MM.1S (cell line): ENCODE data around the gene TNNC2.

Experiments
- DNase-seq: peaks from one replicate; pipeline ENCODE4 v3.0.0-alpha.2; 2015
- H2AFZ ChIP-seq: fragments of 300-600 bp; sonication (generic); 2 replicates; pipeline ENCODE4 v1.6.0; 2016; ENCODE audit warnings: antibody characterized with exemption, low read length
- H3F3A ChIP-seq: fragments of 300-600 bp; sonication (generic); 2 replicates; pipeline ENCODE4 v1.6.1; 2016; ENCODE audit warnings: mild to moderate bottlenecking, antibody characterized with exemption, low read length, moderate library complexity, mixed read lengths; ENCODE audit not compliant: insufficient read depth
- H3K27ac ChIP-seq: fragments of 300-600 bp; sonication (generic); 2 replicates; pipeline ENCODE4 v1.5.1; 2016; ENCODE audit warnings: mild to moderate bottlenecking, low read length
- H3K27me3 ChIP-seq: fragments of 300-600 bp; sonication (generic); replicated peaks from 2 replicates; pipeline ENCODE4 v1.6.0; 2016; ENCODE audit warnings: low read length; ENCODE audit not compliant: insufficient read depth
- H3K36me3 ChIP-seq: fragments of 300-600 bp; sonication (generic); replicated peaks from 2 replicates; pipeline ENCODE4 v1.6.1; 2016; ENCODE audit warnings: mild to moderate bottlenecking, low read length, mixed read lengths; ENCODE audit not compliant: insufficient read depth
- H3K4me1 ChIP-seq: fragments of 300-600 bp; sonication (generic); 2 replicates; pipeline ENCODE4 v1.6.1; 2016; ENCODE audit warnings: low read length, mixed read lengths
- H3K4me2 ChIP-seq: fragments of 300-600 bp; sonication (generic); 2 replicates; pipeline ENCODE4 v1.6.0; 2016; ENCODE audit warnings: low read depth, low read length
- H3K4me3 ChIP-seq: fragments of 300-600 bp; sonication (generic); 2 replicates; pipeline ENCODE4 v1.5.1; 2016; ENCODE audit warnings: low read length, mixed read lengths
- H3K79me2 ChIP-seq: fragments of 300-600 bp; sonication (generic); 2 replicates; pipeline ENCODE4 v1.6.1; 2016; ENCODE audit warnings: mixed run types, low read length, mixed read lengths
- H3K9ac ChIP-seq: fragments of 300-600 bp; sonication (generic); 2 replicates; pipeline ENCODE4 v1.6.1; 2016; ENCODE audit warnings: low read length, mixed read lengths
- H3K9me2 ChIP-seq: fragments of 300-600 bp; sonication (generic); replicated peaks from 2 replicates; pipeline ENCODE4 v1.6.1; 2016; ENCODE audit warnings: mild to moderate bottlenecking, low read length, mixed read lengths; ENCODE audit not compliant: insufficient read depth
- H3K9me3 ChIP-seq: fragments of 300-600 bp; sonication (generic); replicated peaks from 2 replicates; pipeline ENCODE4 v1.6.1; 2016; ENCODE audit warnings: mild to moderate bottlenecking, low read length, mixed read lengths; ENCODE audit not compliant: insufficient read depth
- H4K20me1 ChIP-seq: fragments of 300-600 bp; sonication (generic); 2 replicates; pipeline ENCODE4 v1.6.1; 2016; ENCODE audit warnings: mild to moderate bottlenecking, low read length, moderate library complexity, mixed read lengths; ENCODE audit not compliant: insufficient read depth
- CTCF ChIP-seq: fragments of 300-600 bp; sonication (generic); IDR thresholded peaks from 2 replicates; pipeline ENCODE4 v1.5.1; 2016; ENCODE audit warnings: antibody characterized with exemption, low read length, mixed read lengths
- EZH2 ChIP-seq: fragments of 300-600 bp; sonication (generic); optimal IDR thresholded peaks from 2 replicates; pipeline ENCODE3; 2017; ENCODE audit warnings: low read depth, mild to moderate bottlenecking, antibody characterized with exemption, low read length, mixed read lengths
- EZH2phosphoT487 ChIP-seq: fragments of 300-600 bp; sonication (generic); IDR thresholded peaks from 2 replicates; pipeline ENCODE4 v1.6.1; 2018; ENCODE audit warnings: antibody characterized with exemption, low read length

TNNC2 gene

DNA sequence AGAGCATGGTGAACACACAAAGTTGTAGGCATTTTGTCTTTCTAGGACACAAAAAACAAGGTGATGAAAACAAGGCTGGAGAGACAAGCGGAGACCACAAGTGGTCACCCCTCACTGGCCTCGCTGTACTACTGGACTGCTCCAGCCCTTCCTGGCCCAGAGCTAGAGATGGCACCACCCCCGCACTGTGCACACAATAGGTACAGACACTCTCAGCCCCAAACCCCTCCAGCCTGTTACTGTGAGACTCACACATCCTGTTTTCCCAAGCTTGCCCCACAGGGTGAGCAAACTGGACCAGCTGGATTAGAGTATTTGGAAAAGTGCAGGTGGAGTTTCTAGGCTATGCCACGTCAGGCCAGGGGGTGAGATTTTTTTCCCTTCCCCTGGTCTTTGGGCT, 45.5 kb upstream of the TNNC2 start:
- Histone ChIP-seq H3K79me2 (no peaks in the 10 kb centered on the region), H3K4me3 (no peak overlapping the region), H3K9me2 (no peaks in the 10 kb centered on the region), H3K27me3 (no peaks in the 10 kb centered on the region), H4K20me1 (no peaks in the 10 kb centered on the region), H3K9me3 (no peaks in the 10 kb centered on the region), H3K36me3 (no peaks in the 10 kb centered on the region), H3K4me2 (no peak overlapping the region), H3K9ac (no peak overlapping the region), H3F3A (no peaks in the 10 kb centered on the region), H3K27ac (no peak overlapping the region), H3K4me1 (no peaks in the 10 kb centered on the region), H2AFZ (no peak overlapping the region)
- no peak for DNase-seq
- TF ChIP-seq CTCF (no peak), EZH2phosphoT487 (no peak), EZH2 (no peak)

GRCh38 chr20:45867819-45868176, 40.7 kb upstream of the TNNC2 start:
- H3K27me3 ChIP-seq: no peaks in the 10 kb centered on the region
- H3K9ac ChIP-seq: no peak overlapping the region
- TF ChIP-seq CTCF (no peak), EZH2 (no peak), EZH2phosphoT487 (no peak)
- no peak overlapping the region for H3K27ac ChIP-seq
- H3K9me2 ChIP-seq: no peaks in the 10 kb centered on the region
- H3K36me3 ChIP-seq: no peaks in the 10 kb centered on the region
- H3K9me3 ChIP-seq: no peaks in the 10 kb centered on the region
- no peaks in the 10 kb centered on the region for H3K79me2 ChIP-seq
- no peaks in the 10 kb centered on the region for H3K4me1 ChIP-seq
- H3K4me3 ChIP-seq: no peak overlapping the region
- no peaks in the 10 kb centered on the region for H4K20me1 ChIP-seq
- no peak for DNase-seq
- H3K4me2 ChIP-seq: no peak overlapping the region
- H3F3A ChIP-seq: no peaks in the 10 kb centered on the region
- no peak overlapping the region for H2AFZ ChIP-seq

DNA sequence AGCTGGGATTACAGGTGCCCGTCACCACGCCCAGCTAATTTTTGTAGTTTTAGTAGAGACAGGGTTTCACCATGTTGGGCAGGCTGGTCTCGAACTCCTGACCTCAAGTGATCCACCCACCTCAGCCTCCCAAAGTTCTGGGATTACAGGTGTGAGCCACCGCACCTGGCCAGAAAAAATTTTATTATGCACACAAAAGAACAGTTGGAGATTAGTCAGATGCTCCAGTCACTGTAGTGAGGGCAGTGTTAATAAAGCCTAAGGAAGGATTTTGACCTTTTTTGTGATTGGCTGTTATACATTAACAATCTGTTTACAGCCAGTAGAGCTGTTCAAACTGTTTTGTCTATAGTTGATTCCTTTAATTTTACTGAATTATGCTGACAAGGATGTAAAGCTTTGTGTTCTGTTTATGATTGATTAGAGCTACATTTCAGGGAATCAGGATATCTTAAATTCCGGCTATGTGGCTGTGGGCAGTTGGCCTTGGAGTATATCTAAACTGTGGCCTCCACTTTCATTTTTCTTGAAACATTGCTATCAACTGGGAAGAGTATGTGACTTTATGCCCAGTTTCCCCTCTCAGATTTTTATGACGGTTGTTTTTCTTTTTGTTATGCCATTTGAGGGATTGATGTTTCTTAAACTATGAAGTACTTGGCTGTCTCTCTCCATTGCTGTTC, 40.2 kb upstream of the TNNC2 start:
- no peak overlapping the region for H3K9ac ChIP-seq
- DNase-seq: no peak
- H3K4me1 ChIP-seq: no peaks in the 10 kb centered on the region
- no peaks in the 10 kb centered on the region for H3K27me3 ChIP-seq
- H3K27ac ChIP-seq: no peak overlapping the region
- TF ChIP-seq EZH2: no peak
- TF ChIP-seq EZH2phosphoT487: no peak
- TF ChIP-seq CTCF: no peak
- H3F3A ChIP-seq: no peaks in the 10 kb centered on the region
- no peak overlapping the region for H2AFZ ChIP-seq
- H3K36me3 ChIP-seq: no peaks in the 10 kb centered on the region
- H3K9me2 ChIP-seq: no peaks in the 10 kb centered on the region
- no peaks in the 10 kb centered on the region for H4K20me1 ChIP-seq
- no peak overlapping the region for H3K4me2 ChIP-seq
- H3K9me3 ChIP-seq: no peaks in the 10 kb centered on the region
- H3K4me3 ChIP-seq: no peak overlapping the region
- no peaks in the 10 kb centered on the region for H3K79me2 ChIP-seq
